CMK (cell line): ENCODE data around the gene AADACL4.
"Not testable (repeated sequence)": the region's sequence is repeated elsewhere in the genome, so short reads cannot be mapped to it uniquely, and the experiment has no call there.

Experiments
- DNase-seq: peaks from one replicate; pipeline ENCODE4 v3.0.0-alpha.2; 2010; ENCODE audit warnings: low read depth

AADACL4 gene

GRCh38 chr1:12712076-12712475 lies 68.2 kb downstream of the AADACL4 start:
- no peak for DNase-seq

- no peak for DNase-seq
These were observed 69.0 kb downstream of the AADACL4 start for GRCh38 chr1:12712929-12713328.

GRCh38 chr1:12713651-12714050 lies 69.8 kb downstream of the AADACL4 start:
- DNase-seq = not testable (repeated sequence)

- no peak for DNase-seq
These were observed 71.0 kb downstream of the AADACL4 start for GRCh38 chr1:12714710-12715475.

GRCh38 chr1:12715896-12716437 lies 72.1 kb downstream of the AADACL4 start, which contains the start of gene AADACL3:
TSS of gene AADACL3 (plus strand) at chr1:12716110. CDS start at chr1:12716177, 67 bp downstream.
- no peak for DNase-seq
